ENCODE data around the gene TCEAL9. TPM values are rescaled to one million over a fixed set of nuclear protein-coding genes. Genes with fewer than 3 reads are reported as not detected.

The TCEAL9 gene
- polyA plus RNA-seq, 1 donor (not counting 4 experiments of a cell fraction or from before 2014, with no cell fraction given): 104 TPM

DNA sequence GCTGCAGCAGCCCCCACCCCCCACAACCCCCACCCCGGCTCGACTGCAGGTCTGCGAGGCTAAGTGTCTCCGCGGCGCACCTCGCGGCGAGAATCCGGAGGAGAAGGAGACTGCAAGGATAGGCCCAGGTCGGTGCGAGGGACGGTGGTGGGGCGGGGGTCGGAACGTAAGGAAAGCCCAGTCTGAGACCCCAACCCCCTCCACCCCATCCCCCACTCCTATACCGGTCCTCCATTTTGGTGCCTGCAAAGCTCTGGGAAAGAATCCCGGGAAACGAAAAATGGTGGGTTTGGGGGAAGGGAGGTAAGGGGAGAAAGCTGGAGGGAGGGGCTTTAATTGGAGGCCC, 20.6 kb downstream of the TCEAL9 start:
- FAIRE-seq: no peak
- H2AFZ ChIP-seq (ENCODE audit: control insufficient read depth, low read length): peak overlapping the region; percentile 2

GRCh38 chrX:103378990-103379389, 22.7 kb downstream of the TCEAL9 start:
- H3K36me3 ChIP-seq (ENCODE audit: control insufficient read depth in 2 of 2, extremely low read depth in 1 of 2, insufficient read depth in 2 of 2, low read length in 2 of 2): no peaks in the 10 kb centered on the region
- H3K9me3 ChIP-seq (ENCODE audit: control insufficient read depth, low read depth, low read length): no peaks in the 10 kb centered on the region
- DNase-seq (ENCODE audit: low read depth, low spot score): no peak
- no peak overlapping the region for H3K4me2 ChIP-seq (ENCODE audit: control insufficient read depth, extremely low read depth, insufficient read depth, low read depth, low read length)
- no peaks in the 10 kb centered on the region for H3K9me1 ChIP-seq (ENCODE audit: control insufficient read depth, extremely low read depth, insufficient read depth, low read length)
- no peak overlapping the region for H2AFZ ChIP-seq (ENCODE audit: control insufficient read depth, low read length)
- H3K9ac ChIP-seq (ENCODE audit: control insufficient read depth, extremely low read depth, insufficient read depth, low read length): no peak overlapping the region
- H3K27me3 ChIP-seq (ENCODE audit: control insufficient read depth, extremely low read depth, insufficient read depth, low read length): no peaks in the 10 kb centered on the region
- no peak overlapping the region for H3K4me3 ChIP-seq (ENCODE audit: control insufficient read depth in 2 of 3, extremely low read depth in 1 of 3, insufficient read depth in 2 of 3, low read depth in 1 of 3, low read length in 3 of 3)
- no peaks in the 10 kb centered on the region for H4K20me1 ChIP-seq (ENCODE audit: control insufficient read depth, extremely low read depth, insufficient read depth, low read length)
- H3K27ac ChIP-seq (ENCODE audit: control insufficient read depth, insufficient read depth, low read length): no peak overlapping the region
- dilution Hi-C loops (cut with MboI; ENCODE audit: extremely low pct_ligation_motif_present, low sequenced_read_pairs): no loop called here
- TF ChIP-seq EZH2 (IDR thresholded peaks at IDR 0.05; ENCODE audit: low read length): no peak
- TF ChIP-seq, protein P1, sequence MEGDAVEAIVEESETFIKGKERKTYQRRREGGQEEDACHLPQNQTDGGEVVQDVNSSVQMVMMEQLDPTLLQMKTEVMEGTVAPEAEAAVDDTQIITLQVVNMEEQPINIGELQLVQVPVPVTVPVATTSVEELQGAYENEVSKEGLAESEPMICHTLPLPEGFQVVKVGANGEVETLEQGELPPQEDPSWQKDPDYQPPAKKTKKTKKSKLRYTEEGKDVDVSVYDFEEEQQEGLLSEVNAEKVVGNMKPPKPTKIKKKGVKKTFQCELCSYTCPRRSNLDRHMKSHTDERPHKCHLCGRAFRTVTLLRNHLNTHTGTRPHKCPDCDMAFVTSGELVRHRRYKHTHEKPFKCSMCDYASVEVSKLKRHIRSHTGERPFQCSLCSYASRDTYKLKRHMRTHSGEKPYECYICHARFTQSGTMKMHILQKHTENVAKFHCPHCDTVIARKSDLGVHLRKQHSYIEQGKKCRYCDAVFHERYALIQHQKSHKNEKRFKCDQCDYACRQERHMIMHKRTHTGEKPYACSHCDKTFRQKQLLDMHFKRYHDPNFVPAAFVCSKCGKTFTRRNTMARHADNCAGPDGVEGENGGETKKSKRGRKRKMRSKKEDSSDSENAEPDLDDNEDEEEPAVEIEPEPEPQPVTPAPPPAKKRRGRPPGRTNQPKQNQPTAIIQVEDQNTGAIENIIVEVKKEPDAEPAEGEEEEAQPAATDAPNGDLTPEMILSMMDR (optimal IDR thresholded peaks at IDR 0.05 in 1 of 3, IDR thresholded peaks at IDR 0.05 in 1 of 3, conservative IDR thresholded peaks at IDR 0.05 in 1 of 3; ENCODE audit: extremely low read depth in 1 of 3, insufficient read depth in 2 of 3, low read length in 3 of 3): no peak
- H3K4me1 ChIP-seq (ENCODE audit: control insufficient read depth, extremely low read depth, insufficient read depth, low read length): no peaks in the 10 kb centered on the region
- no peak for FAIRE-seq
- no peaks in the 10 kb centered on the region for H3K79me2 ChIP-seq (ENCODE audit: control insufficient read depth, insufficient read depth, low read length)

More for the DNA sequence above, 20.6 kb downstream of the TCEAL9 start:
- Histone ChIP-seq H3K9me1 (ENCODE audit: control insufficient read depth, extremely low read depth, insufficient read depth, low read length) (no peaks in the 10 kb centered on the region), H3K36me3 (ENCODE audit: control insufficient read depth in 2 of 2, extremely low read depth in 1 of 2, insufficient read depth in 2 of 2, low read length in 2 of 2) (no peaks in the 10 kb centered on the region), H3K4me2 (ENCODE audit: control insufficient read depth, extremely low read depth, insufficient read depth, low read depth, low read length) (peak overlapping the region; percentile 45), H3K79me2 (ENCODE audit: control insufficient read depth, insufficient read depth, low read length) (no peaks in the 10 kb centered on the region), H3K27ac (ENCODE audit: control insufficient read depth, insufficient read depth, low read length) (peak overlapping the region; percentile 52), H3K9ac (ENCODE audit: control insufficient read depth, extremely low read depth, insufficient read depth, low read length) (peak overlapping the region; percentile 77), H3K9me3 (ENCODE audit: control insufficient read depth, low read depth, low read length) (no peaks in the 10 kb centered on the region), H3K4me3 (ENCODE audit: control insufficient read depth in 2 of 3, extremely low read depth in 1 of 3, insufficient read depth in 2 of 3, low read depth in 1 of 3, low read length in 3 of 3) (peak overlapping the region; percentile 46 to 65 (median 46)), H3K27me3 (ENCODE audit: control insufficient read depth, extremely low read depth, insufficient read depth, low read length) (no peaks in the 10 kb centered on the region), H4K20me1 (ENCODE audit: control insufficient read depth, extremely low read depth, insufficient read depth, low read length) (no peaks in the 10 kb centered on the region), H3K4me1 (ENCODE audit: control insufficient read depth, extremely low read depth, insufficient read depth, low read length) (peaks cover 4% of the 10 kb centered on the region)
- no peak for DNase-seq (ENCODE audit: low read depth, low spot score)
- dilution Hi-C loops (cut with MboI; ENCODE audit: extremely low pct_ligation_motif_present, low sequenced_read_pairs): no loop called here
- TF ChIP-seq EZH2 (IDR thresholded peaks at IDR 0.05; ENCODE audit: low read length): no peak

DNA sequence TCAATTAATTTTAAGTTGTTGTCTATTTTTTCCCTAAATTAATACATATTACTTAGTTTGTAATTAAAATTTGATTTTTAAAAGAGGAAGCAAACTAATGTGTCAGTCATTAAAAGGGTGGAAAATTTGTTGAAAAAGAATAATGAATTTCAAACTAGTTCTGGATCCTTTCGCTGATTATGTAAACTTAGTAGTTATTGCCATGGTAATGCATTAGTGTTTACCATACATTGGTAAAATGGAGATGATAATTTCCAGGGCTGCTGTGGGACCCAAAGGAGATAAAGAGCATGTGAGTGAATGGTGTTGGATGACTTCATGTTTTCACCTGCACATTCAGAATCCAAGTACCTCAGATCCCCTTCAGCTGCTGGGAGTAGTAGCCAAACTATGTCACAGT, 26.6 kb downstream of the TCEAL9 start:
- H3K27ac ChIP-seq (ENCODE audit: control insufficient read depth, insufficient read depth, low read length): no peak overlapping the region
- no peak overlapping the region for H3K4me2 ChIP-seq (ENCODE audit: control insufficient read depth, extremely low read depth, insufficient read depth, low read depth, low read length)
- FAIRE-seq (no peak), DNase-seq (ENCODE audit: low read depth, low spot score) (no peak)
- H3K4me3 ChIP-seq (ENCODE audit: control insufficient read depth in 2 of 3, extremely low read depth in 1 of 3, insufficient read depth in 2 of 3, low read depth in 1 of 3, low read length in 3 of 3): no peak overlapping the region
- no peaks in the 10 kb centered on the region for H4K20me1 ChIP-seq (ENCODE audit: control insufficient read depth, extremely low read depth, insufficient read depth, low read length)
- no peaks in the 10 kb centered on the region for H3K27me3 ChIP-seq (ENCODE audit: control insufficient read depth, extremely low read depth, insufficient read depth, low read length)
- dilution Hi-C loops (cut with MboI; ENCODE audit: extremely low pct_ligation_motif_present, low sequenced_read_pairs): no loop called here
- H3K79me2 ChIP-seq (ENCODE audit: control insufficient read depth, insufficient read depth, low read length): no peaks in the 10 kb centered on the region
- H3K9me1 ChIP-seq (ENCODE audit: control insufficient read depth, extremely low read depth, insufficient read depth, low read length): no peaks in the 10 kb centered on the region
- H3K4me1 ChIP-seq (ENCODE audit: control insufficient read depth, extremely low read depth, insufficient read depth, low read length): no peaks in the 10 kb centered on the region
- H2AFZ ChIP-seq (ENCODE audit: control insufficient read depth, low read length): no peak overlapping the region
- H3K36me3 ChIP-seq (ENCODE audit: control insufficient read depth in 2 of 2, extremely low read depth in 1 of 2, insufficient read depth in 2 of 2, low read length in 2 of 2): no peaks in the 10 kb centered on the region
- no peaks in the 10 kb centered on the region for H3K9me3 ChIP-seq (ENCODE audit: control insufficient read depth, low read depth, low read length)
- no peak overlapping the region for H3K9ac ChIP-seq (ENCODE audit: control insufficient read depth, extremely low read depth, insufficient read depth, low read length)
- TF ChIP-seq, protein P1 (optimal IDR thresholded peaks at IDR 0.05 in 1 of 3, IDR thresholded peaks at IDR 0.05 in 1 of 3, conservative IDR thresholded peaks at IDR 0.05 in 1 of 3; ENCODE audit: extremely low read depth in 1 of 3, insufficient read depth in 2 of 3, low read length in 3 of 3): no peak
- TF ChIP-seq EZH2 (IDR thresholded peaks at IDR 0.05; ENCODE audit: low read length): no peak
